Body of pancreas (tissue), 4 donors: ENCODE results near the gene IL20RA. TPM values are rescaled to one million over a fixed set of nuclear protein-coding genes. Genes with fewer than 3 reads are reported as not detected.

ENCODE experiments used
- ATAC-seq: fragments of 150-250 bp; one replicate; pipeline ENCODE4 v1.9.1; 2016
- DNase-seq, 4 donors: peaks; one replicate each; pipeline ENCODE4 v3.0.0-alpha.2; 2019
- H3K27ac ChIP-seq, 4 donors: fragments of 200-600 bp; sonication (generic); 1 replicate in 3 of 4; 2 replicates in 1 of 4; pipeline versions ENCODE4 v1.5.1 to v1.6.1; 2016 to 2019; ENCODE audit warnings: mild to moderate bottlenecking in 1 of 4, mixed read lengths in 1 of 4, moderate library complexity in 1 of 4
- H3K27me3 ChIP-seq, 2 donors: fragments of 200-600 bp; sonication (generic); one replicate each; pipeline ENCODE4 v1.6.0; 2016; ENCODE audit warnings: mild to moderate bottlenecking in 1 of 2
- H3K36me3 ChIP-seq, 2 donors: fragments of 200-600 bp; sonication (generic); replicated peaks in 1 of 2; 2 replicates each; pipeline ENCODE4 v1.5.1; 2016; ENCODE audit warnings: low read depth in 2 of 2; ENCODE audit not compliant: insufficient read depth in 1 of 2
- H3K4me1 ChIP-seq: fragments of 200-600 bp; sonication (generic); one replicate; pipeline ENCODE4 v1.6.0; 2016
- H3K4me3 ChIP-seq, 2 donors: fragments of 200-600 bp; sonication (generic); 1 replicate in 1 of 2; 2 replicates in 1 of 2; pipeline ENCODE4 v1.5.1; 2016 to 2019
- H3K9me3 ChIP-seq, 3 donors: fragments of 200-600 bp; sonication (generic); 1 replicate in 2 of 3; 2 replicates in 1 of 3; pipeline ENCODE4 v1.5.1; 2016
- CTCF ChIP-seq, 7 experiments: fragments of 450-650 bp in 4 of 7; fragments of 200-600 bp in 3 of 7; sonication (generic) in 3 of 7; IDR thresholded peaks; one replicate each; pipeline ENCODE4 v1.5.1; 2016 to 2019; ENCODE audit warnings: antibody characterized with exemption in 7 of 7
- POLR2A ChIP-seq, 3 donors: fragments of 450-650 bp; IDR thresholded peaks; one replicate each; pipeline ENCODE4 v1.6.1; 2016; ENCODE audit warnings: antibody characterized with exemption in 3 of 3, mild to moderate bottlenecking in 2 of 3
- WGBS, 2 donors: methylation state at CpG; one replicate each; pipeline ENCODE4 v1.1.5; 2017; 5-methylcytosine and 5-hydroxymethylcytosine counted together
- intact Hi-C: fragments of 100-400 bp; cut with DNase I; formaldehyde crosslinking; loops from one replicate; pipeline ENCODE4 v1.15.1; 2023
- total RNA-seq, 2 donors: library from RNA; depleted of rRNA; stranded (reverse); fragments of >200 nt; gene quantifications; one replicate each; pipeline ENCODE4 v1.1.0, GENCODE V29; 2016

Gene IL20RA
- total RNA-seq, 2 donors from 2014 or later: 12.7 to 23.7 TPM

- intact Hi-C loops: no loop called here
- TF ChIP-seq POLR2A (IDR thresholded peaks at IDR 0.05): no peak
- no peak for TF ChIP-seq CTCF (IDR thresholded peaks at IDR 0.05)
- H3K9me3 ChIP-seq: no peaks in the 10 kb centered on the region
Measured at GRCh38 chr6:136958168-136958567, 86.6 kb downstream of the IL20RA start.

GRCh38 chr6:136956590-136957544 lies 87.9 kb downstream of the IL20RA start:
- ATAC-seq: no peak
- Histone ChIP-seq H3K27me3 (no peaks in the 10 kb centered on the region), H3K9me3 (no peaks in the 10 kb centered on the region), H3K27ac (no peak overlapping the region), H3K36me3 (no peaks in the 10 kb centered on the region), H3K4me3 (no peak overlapping the region), H3K4me1 (no peaks in the 10 kb centered on the region)
- 71 to 83% methylated on average over 14 of the region's 14 CpGs for WGBS, 2 donors
- DNase-seq: no peak
- no peak for TF ChIP-seq POLR2A (IDR thresholded peaks at IDR 0.05)
- TF ChIP-seq CTCF (IDR thresholded peaks at IDR 0.05): no peak
- intact Hi-C loops: no loop called here

More at GRCh38 chr6:136958168-136958567, 86.6 kb downstream of the IL20RA start:
- WGBS, 2 donors: 88 to 89% methylated on average over 5 of the region's 5 CpGs
- no peak overlapping the region for H3K4me3 ChIP-seq
- no peaks in the 10 kb centered on the region for H3K27me3 ChIP-seq
- no peak overlapping the region for H3K27ac ChIP-seq
- H3K4me1 ChIP-seq: no peaks in the 10 kb centered on the region
- DNase-seq (no peak), ATAC-seq (no peak)
- no peaks in the 10 kb centered on the region for H3K36me3 ChIP-seq

GRCh38 chr6:136955123-136955522 lies 89.6 kb downstream of the IL20RA start:
- 79 to 81% methylated on average over 3 of the region's 3 CpGs for WGBS, 2 donors
- intact Hi-C loops: no loop called here
- no peaks in the 10 kb centered on the region for H3K9me3 ChIP-seq
- H3K4me1 ChIP-seq: no peaks in the 10 kb centered on the region
- DNase-seq (no peak), ATAC-seq (no peak)
- no peaks in the 10 kb centered on the region for H3K27me3 ChIP-seq
- no peaks in the 10 kb centered on the region for H3K36me3 ChIP-seq
- no peak overlapping the region for H3K27ac ChIP-seq
- TF ChIP-seq CTCF (IDR thresholded peaks at IDR 0.05): no peak
- TF ChIP-seq POLR2A (IDR thresholded peaks at IDR 0.05): no peak
- H3K4me3 ChIP-seq: no peak overlapping the region

- H3K27ac ChIP-seq: no peak overlapping the region
- intact Hi-C loops: no loop called here
- DNase-seq (no peak), ATAC-seq (no peak)
- TF ChIP-seq POLR2A (IDR thresholded peaks at IDR 0.05): no peak
- TF ChIP-seq CTCF (IDR thresholded peaks at IDR 0.05): no peak
- no peaks in the 10 kb centered on the region for H3K4me1 ChIP-seq
- no peaks in the 10 kb centered on the region for H3K9me3 ChIP-seq
- no peaks in the 10 kb centered on the region for H3K36me3 ChIP-seq
- WGBS, 2 donors: 51 to 68% methylated on average over 7 of the region's 7 CpGs
- H3K27me3 ChIP-seq: no peaks in the 10 kb centered on the region
- H3K4me3 ChIP-seq: no peak overlapping the region
Measured at GRCh38 chr6:136952714-136953260, 92.0 kb downstream of the IL20RA start.
